GM18499 (cell line): ENCODE data around the gene JPH3.

Source experiments
- ATAC-seq: cut with Tn5 transposase; IDR thresholded peaks from one replicate; pipeline ENCODE4 v1.9.1; 2021; ENCODE audit warnings: moderate number of reproducible peaks; ENCODE audit not compliant: insufficient read depth, unreplicated experiment

The JPH3 gene

DNA sequence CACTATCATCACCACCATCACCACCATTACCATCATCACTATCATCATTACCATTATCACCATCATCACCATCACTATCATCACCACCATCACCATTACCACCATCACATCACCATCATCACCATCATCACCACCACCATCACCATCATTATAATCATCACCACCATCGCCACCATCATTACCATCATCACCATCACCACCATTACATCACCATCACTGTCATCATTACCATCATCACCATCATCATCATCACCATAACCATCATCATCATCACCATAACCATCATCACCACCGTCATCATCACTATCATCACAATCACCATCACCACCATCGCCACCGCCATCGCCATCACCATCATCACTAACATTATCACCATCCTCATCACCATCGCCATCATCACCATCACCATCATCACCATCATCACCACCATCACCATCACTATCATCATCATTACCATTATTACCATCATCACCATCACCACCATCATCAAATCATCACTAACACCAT, 4.9 kb upstream of the JPH3 start:
- ATAC-seq = no peak

DNA sequence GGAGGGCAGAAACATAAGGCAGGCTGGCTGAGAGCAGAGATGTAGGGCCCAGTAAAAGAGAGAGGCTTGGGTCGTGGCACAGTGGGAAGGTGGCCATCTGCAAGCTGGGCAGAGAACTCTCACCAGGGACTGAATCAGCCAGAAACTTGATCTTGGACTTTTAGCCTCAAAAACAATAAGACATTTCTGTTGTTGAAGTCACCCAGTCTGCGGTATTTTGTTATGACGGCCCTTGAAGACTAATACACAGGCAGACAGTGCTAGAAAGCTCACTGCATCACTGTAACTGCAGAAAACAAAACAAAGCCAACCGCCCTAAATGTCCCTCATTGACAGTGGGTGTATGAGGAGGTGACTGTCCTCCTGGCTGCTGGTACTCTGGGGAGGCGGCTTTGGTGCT, 3.9 kb upstream of the JPH3 start:
- no peak for ATAC-seq

DNA sequence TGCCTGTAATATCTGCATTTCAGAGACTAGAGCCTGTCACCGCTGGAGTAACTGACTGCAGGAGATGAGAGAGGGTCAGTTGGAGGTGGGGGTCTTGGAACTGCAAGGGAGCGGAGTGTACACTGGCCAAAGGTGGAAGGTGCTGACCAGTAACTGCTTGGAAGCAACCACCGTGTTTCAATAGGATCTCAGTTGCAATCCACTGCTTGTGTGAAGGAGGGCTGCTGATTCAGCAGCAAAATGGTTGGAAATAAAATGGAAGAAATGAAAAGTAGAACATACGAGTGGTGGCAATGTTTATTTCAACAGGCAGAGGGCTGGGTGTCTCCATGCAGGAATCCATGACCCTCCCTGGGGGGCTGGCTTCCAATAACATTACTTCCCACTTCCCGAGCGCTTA, 2.1 kb upstream of the JPH3 start:
- ATAC-seq = no peak

DNA sequence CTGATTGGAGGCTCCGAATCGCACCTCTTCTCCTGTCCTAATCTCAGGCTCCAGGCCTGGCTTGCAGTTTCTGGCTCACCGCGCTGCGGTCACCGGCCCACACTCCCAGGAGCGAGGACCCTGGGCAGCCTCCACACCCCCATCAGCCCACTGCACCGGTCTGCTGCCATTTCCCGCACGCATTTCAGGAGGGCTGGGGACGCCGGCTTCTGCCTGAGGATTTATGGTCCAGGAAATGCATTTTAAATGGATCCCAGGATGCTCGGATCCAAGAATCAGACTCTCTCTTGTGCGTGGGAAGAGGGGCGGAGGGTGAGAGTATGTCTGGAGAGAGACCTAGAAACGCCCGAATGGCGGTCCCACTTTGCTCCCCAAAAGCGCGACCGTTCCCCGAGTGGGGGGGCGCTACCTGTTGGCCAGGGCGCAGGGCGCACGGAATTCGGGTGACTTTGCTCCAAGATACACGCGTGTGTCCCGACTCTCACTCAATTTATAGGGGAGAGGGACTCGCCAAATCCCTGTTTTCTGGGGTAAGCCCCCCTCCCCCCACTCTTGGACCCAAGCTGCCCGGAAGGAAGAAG, 817 bp upstream of the JPH3 start:
- ATAC-seq = no peak

DNA sequence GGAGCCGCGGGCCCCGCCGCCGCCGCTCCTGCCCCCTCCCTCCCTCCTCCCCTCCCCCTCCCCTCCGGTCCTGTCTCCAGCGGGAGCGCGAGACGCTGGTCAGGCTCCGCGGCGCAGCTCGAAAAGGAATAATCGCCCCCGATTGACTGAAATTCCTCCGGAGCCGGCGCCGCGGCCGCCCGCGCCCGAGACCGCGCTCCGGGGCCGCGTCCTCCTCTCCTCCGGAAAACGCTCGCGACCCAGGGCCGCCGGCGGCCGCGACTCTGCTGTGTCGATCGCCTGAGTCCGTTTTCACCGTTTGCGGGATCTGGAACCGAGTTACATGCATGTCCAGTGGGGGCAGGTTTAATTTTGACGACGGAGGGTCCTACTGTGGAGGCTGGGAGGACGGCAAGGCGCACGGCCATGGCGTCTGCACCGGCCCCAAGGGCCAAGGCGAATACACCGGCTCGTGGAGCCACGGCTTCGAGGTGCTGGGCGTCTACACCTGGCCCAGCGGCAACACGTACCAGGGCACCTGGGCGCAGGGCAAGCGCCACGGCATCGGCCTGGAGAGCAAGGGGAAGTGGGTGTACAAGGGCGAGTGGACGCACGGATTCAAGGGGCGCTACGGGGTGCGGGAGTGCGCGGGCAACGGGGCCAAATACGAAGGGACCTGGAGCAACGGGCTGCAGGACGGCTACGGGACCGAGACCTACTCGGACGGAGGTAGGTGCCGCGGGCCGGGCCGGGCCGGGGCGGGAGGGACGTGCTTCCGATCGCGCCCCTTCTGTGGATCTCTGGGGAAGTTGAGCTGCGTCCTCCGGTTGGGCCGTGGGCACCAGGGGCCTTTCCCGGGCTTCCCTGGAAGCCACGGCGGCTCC, 744 bp downstream of the JPH3 start:
- ATAC-seq = no peak

DNA sequence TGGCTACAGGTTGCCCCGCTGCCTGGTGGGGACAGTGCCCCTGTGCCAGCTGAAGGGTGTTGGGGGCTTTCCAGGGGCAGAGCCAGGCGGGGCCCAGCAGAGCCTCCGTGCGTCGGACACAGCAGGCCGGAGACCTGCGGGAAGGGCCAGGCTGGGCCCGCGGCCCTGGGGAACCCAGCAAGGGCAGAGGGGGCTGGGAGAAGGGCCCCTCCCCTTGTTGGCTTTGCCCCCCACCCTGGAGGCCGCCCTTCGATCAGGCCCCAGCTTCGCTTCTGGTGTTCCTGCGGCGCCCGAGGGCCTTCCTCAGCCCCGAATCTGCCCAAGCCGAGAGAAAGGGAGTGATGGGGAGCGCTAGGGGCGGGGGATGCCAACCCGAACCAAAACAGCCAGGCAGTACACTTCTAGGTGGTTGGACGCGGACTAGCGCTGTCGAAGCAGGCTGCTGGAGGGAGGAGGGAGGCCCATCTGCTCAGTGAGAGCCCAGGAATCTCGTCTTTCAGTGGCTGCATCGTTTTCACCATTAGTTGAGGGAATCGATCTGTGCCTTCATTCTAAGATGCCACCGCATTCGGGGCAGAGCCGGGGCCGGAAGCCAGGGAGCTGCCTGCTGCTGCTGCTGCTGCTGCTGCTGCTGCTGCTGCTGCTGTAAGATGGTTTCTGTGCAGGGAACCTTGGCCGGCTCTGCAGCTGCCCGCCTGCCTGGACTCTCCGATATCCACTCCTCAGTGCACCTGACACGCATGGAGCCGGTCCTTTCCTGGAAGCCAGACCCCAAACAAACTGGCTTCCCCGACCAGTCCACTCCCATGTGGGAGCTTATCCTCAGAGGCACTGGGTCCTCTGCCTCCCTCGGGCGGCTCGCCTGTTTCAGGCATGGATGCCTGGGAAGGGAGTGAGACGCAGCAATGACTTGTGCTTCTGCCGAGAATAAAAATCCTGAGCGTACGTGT, 1.7 kb downstream of the JPH3 start:
- no peak for ATAC-seq

DNA sequence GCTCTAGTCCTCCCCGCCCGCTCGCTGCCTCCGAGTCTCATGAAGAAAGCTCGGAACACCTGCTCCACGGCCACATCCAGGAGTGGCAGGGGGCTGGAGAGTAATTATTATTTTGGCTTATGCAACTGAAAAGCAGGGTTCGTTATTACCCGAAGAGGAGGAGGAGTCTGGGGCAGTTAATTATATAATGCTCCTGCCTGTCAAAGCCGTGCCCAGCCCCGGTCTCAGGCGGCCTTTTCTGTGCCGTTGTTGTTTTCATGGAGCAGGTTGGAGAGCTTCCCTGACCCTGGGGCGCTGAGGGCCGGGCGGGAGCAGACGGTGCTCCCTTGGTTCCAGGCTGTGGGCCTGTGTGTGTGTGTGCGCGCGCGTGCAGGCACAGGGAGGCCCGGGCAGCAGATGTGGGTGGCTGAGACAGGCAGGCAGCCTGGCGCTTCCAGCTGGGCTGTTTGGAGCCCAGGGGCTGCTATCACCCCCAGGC, 2.4 kb downstream of the JPH3 start:
- no peak for ATAC-seq

DNA sequence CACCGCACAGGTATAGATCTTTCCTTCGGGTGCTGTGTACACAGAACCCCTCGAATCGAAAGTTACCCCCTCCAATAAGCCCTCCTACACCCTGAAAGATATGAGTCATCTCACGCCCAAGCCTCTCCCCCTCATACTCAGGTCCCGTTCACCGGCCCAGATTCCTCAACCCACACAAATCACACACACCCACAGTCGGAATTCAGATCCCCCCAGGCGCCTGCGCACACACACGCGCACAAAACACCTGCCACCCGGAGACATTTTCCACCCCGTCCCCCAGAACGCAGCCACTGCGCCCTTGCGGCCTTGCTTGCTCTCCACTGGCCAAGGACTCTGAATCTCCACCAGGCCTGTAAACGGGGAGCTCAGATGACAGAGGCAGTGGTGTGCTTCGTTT, 4.9 kb downstream of the JPH3 start:
- ATAC-seq = no peak

DNA sequence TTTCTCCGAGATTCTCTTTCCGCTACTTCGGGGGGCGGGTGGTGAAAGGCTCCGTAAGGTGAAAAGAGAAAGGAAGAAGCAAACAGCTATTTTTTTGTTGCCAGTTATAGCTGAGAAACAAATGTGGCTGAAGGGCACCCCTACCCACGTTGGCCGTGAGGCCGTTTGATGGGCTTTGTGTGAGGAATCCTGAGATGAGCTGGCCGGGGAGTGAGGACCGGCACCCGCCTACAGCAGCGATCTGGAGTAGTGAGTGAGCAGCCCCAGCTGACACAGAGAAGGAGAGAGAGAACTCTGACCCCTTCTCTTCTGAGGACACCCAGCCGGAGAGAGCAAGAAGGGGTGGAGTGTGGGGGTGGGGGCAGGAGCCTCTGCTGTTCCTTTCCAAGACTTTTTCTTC, 5.6 kb downstream of the JPH3 start:
- ATAC-seq = no peak

DNA sequence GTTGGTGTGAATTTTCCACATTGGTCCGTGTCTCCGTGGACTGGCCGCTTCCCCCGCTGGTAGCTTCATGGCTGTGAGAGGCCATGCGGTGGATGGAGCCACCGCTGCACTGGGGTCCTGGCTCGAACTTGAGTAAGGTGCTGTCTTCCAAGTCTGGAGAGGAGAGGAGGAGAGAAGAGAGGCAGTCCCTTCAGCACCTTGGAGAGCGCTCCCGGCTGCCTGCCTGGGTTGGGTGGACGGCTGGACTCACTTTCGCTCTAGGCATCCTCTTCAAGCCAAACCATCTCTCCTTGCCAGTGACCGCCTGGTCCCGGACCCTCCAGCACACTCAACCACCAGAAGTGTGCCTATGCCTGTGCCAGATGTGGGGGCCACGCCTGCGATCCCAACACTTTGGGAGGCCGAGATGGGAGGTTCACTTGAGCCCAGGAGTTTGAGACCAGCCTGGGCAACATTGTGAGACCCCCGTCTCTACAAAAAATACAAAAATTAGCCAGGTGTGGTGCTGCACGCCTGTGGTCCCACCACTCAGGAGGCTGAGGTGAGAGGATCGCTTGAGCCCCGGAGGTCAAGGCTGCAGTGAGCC, 6.2 kb downstream of the JPH3 start:
- ATAC-seq = no peak

DNA sequence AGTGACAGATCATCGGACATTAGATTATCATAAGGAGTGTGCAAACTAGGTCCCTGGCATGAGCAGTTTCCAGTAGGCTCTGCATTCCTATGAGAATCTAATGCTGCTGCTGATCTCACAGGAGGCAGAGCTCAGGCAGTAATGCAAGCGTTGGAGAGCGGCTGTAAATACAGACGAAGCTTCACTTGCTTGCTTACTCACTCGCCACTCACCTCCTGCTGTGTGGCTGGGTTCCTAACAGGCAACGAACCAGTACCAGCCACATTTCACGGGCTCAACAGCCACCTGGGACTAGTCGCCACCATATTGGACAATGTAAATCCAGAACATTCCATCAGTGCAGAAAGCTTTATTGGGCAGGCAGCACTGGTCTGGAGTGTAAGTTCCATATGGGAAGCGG, 7.7 kb downstream of the JPH3 start:
- no peak for ATAC-seq

DNA sequence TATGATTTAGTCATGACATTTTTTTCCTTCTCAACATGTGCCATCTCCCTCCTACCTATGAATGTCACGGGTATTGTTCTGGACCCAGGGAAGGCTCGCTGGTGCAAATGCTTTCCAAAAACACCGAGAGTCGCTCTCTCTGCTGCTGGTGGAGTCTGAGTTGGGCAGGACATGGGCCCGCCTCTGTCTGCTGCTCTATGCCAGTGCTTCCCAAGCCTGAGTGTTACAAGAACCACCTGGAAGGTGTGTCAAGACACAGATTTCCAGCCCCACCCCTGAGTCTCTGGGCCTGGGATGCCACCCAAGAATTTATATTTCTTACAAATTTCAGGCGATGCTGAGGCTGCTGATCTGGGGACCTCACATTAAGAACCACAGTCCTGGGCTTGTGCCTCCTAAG, 9.1 kb downstream of the JPH3 start:
- ATAC-seq = no peak

DNA sequence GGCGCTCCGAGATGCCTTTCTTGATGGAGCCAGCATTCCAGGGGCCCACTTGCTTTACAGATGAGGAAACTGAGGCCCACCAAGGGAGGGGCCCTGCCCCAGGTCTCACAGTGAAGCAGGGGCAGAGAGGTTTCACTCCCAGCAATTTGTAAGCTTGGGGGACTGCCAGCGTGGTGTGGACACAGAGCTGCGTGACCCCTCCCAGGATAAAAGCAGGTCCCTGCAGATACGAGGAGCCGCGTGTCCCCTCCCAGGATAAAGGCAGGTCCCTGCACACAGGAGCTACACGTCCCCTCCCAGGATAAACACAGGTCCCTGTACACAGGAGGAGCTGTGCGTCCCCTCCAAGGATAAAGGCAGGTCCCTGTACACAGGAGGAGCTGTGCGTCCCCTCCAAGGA, 11.7 kb downstream of the JPH3 start:
- ATAC-seq = no peak

DNA sequence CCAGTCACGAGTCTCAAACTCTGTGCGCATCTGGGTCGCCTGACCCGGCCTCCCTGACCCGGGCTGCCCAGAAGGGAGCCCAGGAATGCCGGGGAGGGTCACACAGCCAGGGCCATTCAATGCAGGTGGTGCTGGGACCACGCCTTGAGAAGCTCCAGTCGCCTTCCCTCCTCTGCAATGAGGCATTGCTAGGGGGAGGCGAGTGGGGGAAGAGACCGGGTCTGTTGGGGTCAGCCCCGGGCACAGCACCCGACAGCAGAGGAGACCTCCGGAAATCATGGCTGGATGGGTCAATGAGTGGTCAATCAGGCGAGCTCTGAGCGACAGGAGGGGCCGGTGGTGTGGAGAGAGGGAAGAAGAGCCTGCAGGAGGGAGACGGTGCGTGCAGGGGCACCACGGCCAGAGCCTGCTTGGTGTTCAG, 13.3 kb downstream of the JPH3 start:
- ATAC-seq = no peak

DNA sequence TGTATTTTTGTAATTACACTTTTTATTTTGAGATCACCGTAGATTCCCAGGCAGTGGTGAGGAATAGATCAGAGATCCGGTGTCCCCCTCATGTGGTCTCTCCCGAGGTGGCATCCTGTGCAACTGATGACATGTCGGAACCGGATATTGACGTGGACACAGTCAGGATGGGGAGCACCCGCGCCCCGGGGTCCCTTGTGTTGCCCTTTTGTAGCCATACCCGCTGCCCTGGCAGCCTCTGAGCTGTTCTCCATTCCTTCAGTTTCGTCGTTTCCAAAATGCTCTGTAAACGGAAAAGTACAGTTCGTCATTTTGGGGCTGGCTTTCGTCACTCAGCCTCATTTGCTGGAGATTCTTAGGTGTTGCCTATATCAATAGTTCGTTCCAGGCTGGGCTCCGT, 14.2 kb downstream of the JPH3 start:
- ATAC-seq = no peak

DNA sequence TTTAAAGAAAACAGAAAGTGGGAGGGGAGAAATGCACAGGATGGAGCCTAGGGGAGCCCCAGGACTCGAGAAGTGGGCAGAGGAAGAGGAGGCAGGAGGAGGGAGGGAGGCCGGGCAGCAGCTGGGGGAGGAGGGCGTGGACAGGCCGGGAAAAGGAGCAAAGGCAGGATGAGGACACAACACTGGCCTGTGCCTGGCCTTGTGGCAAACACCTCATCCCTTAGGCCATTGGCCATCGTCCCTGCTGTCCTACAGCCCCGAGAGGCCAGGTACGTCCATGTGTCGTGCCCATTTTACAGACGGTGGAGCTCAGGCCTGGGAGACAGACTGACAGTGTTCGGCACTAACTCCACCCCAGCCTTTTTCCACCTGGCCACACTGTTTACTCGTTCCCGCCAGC, 15.9 kb downstream of the JPH3 start:
- no peak for ATAC-seq

DNA sequence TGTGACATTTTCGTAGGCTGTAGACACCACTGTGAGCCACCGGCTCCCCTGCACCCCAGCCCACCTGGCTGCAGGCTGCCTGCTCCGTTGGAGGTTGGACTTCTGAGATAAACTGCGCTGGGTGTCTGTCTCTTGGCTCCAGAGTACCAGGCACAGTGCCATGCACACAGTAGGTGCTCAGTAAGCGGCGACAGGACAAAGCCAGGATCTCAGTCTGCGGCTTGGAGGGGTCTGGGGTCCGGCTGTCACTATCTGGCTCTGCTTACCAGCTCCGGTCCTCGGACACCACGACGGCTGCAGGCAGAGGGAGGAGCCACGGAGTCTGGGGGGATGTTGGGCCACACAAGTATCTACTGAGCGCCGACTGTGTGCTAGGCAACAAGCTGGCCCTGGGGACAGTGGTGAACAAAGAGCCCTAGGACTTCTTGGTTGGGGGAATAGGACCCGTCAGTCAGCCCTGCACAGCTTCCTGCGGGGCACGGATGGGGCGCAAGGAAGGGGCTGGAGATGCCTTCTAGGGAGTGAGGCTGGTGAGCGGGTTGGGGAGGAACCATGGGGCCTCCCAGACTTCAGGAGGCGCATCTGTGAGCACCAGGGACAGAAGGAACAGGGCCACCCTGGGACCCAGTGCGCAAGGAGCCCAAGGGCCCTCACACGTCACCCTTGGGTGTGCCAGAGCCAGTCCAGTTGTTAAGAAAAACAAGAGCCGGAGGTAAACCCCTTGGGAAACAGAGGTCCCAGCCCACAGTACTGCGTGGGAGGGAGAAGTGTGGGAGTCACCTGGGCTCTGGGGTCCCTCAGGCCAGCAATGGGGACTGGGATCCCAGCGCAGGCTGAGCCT, 17.3 kb downstream of the JPH3 start:
- ATAC-seq = no peak

DNA sequence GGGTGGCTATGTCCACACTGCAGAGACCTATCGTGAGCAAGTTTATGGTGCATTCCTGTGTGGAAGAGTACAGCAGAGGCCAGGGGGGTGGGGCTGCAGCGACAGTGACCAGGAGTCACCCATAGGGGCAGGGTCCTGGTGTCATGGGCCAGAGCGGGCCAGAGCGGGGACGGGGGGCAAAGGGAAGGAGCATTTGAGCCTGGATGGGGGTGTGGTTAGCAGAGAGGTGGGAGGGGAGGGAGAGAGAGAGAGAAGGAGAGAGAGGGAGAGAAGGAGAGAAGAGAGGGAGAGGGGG, 17.8 kb downstream of the JPH3 start:
- no peak for ATAC-seq

DNA sequence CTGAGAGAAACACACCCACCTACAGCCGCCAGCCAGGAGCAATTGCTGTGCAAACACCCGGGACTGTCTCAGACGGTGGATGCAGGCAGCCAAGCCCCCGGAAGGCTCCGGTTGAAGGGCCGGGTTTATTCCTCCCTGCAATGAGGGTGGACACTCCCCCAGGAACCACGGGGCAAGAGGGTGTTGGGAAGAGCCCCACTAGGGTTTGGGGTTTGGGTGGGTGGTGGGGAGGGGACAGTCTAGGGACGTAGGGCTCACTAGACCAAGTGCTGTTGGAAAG, 19.2 kb downstream of the JPH3 start:
- no peak for ATAC-seq
